Measurements from ENCODE around the gene CA12. TPM values are rescaled to one million over a fixed set of nuclear protein-coding genes. Genes with fewer than 3 reads are reported as not detected.

The CA12 gene
- total and polyA plus RNA-seq, 2 of the 8 experiments (the other 6 are each of a cell fraction or from before 2014, with no cell fraction given): 4.7 to 4.9 TPM

GRCh38 chr15:63329567-63330350, 51.9 kb downstream of the CA12 start (continued):
- TF ChIP-seq RNF2 (IDR thresholded peaks at IDR 0.05; ENCODE audit: borderline replicate concordance, low read depth, low read length, missing control alignments, poor library complexity, severe bottlenecking): no peak
